ENCODE data around the gene ADCY3.

Gene ADCY3

GRCh38 chr2:24925815-24926214 lies 5.8 kb upstream of the ADCY3 start:
- DNase-seq (ENCODE audit: low spot score) = no peak

GRCh38 chr2:24924732-24925131 lies 4.7 kb upstream of the ADCY3 start:
- no peak for DNase-seq (ENCODE audit: low spot score)

- no peak for DNase-seq (ENCODE audit: low spot score)
Observed at GRCh38 chr2:24924266-24924665, 4.2 kb upstream of the ADCY3 start.

GRCh38 chr2:24923106-24923505 lies 3.1 kb upstream of the ADCY3 start:
- no peak for DNase-seq (ENCODE audit: low spot score)

GRCh38 chr2:24922556-24922955 lies 2.5 kb upstream of the ADCY3 start:
- no peak for DNase-seq (ENCODE audit: low spot score)

GRCh38 chr2:24920809-24921441 lies 888 bp upstream of the ADCY3 start:
- peak; percentile 22 for DNase-seq (ENCODE audit: low spot score)

- no peak for DNase-seq (ENCODE audit: low spot score)
Observed at GRCh38 chr2:24919506-24920097, 435 bp downstream of the ADCY3 start.

GRCh38 chr2:24919037-24919505 lies 966 bp downstream of the ADCY3 start:
- DNase-seq (ENCODE audit: low spot score) = peak; percentile 73

GRCh38 chr2:24918326-24919036 lies 1.6 kb downstream of the ADCY3 start:
- no peak for DNase-seq (ENCODE audit: low spot score)

GRCh38 chr2:24917731-24918325 lies 2.2 kb downstream of the ADCY3 start:
- no peak for DNase-seq (ENCODE audit: low spot score)

- no peak for DNase-seq (ENCODE audit: low spot score)
Observed at GRCh38 chr2:24917086-24917485, 3.0 kb downstream of the ADCY3 start.

GRCh38 chr2:24915796-24916195 lies 4.2 kb downstream of the ADCY3 start:
- DNase-seq (ENCODE audit: low spot score) = no peak

GRCh38 chr2:24915175-24915574 lies 4.9 kb downstream of the ADCY3 start:
- DNase-seq (ENCODE audit: low spot score) = no peak

- no peak for DNase-seq (ENCODE audit: low spot score)
Observed at GRCh38 chr2:24914713-24915112, 5.3 kb downstream of the ADCY3 start.

GRCh38 chr2:24913911-24914310 lies 6.1 kb downstream of the ADCY3 start:
- no peak for DNase-seq (ENCODE audit: low spot score)

- DNase-seq (ENCODE audit: low spot score) = no peak
Observed at GRCh38 chr2:24912986-24913385, 7.1 kb downstream of the ADCY3 start.

- no peak for DNase-seq (ENCODE audit: low spot score)
Observed at GRCh38 chr2:24912523-24912922, 7.5 kb downstream of the ADCY3 start.

GRCh38 chr2:24910245-24910644 lies 9.8 kb downstream of the ADCY3 start:
- no peak for DNase-seq (ENCODE audit: low spot score)

GRCh38 chr2:24909555-24910177 lies 10.4 kb downstream of the ADCY3 start:
- DNase-seq (ENCODE audit: low spot score) = no peak

- DNase-seq (ENCODE audit: low spot score) = no peak
Observed at GRCh38 chr2:24908461-24908901, 11.6 kb downstream of the ADCY3 start.

- no peak for DNase-seq (ENCODE audit: low spot score)
Observed at GRCh38 chr2:24907116-24907515, 12.9 kb downstream of the ADCY3 start.

- no peak for DNase-seq (ENCODE audit: low spot score)
Observed at GRCh38 chr2:24906466-24906865, 13.6 kb downstream of the ADCY3 start.
